ENCODE measurements around the gene FBXL16. TPM values are rescaled to one million over a fixed set of nuclear protein-coding genes. Genes with fewer than 3 reads are reported as not detected.

Gene FBXL16
- total RNA-seq, 1 donor from 2014 or later, result 0.75 TPM

DNA sequence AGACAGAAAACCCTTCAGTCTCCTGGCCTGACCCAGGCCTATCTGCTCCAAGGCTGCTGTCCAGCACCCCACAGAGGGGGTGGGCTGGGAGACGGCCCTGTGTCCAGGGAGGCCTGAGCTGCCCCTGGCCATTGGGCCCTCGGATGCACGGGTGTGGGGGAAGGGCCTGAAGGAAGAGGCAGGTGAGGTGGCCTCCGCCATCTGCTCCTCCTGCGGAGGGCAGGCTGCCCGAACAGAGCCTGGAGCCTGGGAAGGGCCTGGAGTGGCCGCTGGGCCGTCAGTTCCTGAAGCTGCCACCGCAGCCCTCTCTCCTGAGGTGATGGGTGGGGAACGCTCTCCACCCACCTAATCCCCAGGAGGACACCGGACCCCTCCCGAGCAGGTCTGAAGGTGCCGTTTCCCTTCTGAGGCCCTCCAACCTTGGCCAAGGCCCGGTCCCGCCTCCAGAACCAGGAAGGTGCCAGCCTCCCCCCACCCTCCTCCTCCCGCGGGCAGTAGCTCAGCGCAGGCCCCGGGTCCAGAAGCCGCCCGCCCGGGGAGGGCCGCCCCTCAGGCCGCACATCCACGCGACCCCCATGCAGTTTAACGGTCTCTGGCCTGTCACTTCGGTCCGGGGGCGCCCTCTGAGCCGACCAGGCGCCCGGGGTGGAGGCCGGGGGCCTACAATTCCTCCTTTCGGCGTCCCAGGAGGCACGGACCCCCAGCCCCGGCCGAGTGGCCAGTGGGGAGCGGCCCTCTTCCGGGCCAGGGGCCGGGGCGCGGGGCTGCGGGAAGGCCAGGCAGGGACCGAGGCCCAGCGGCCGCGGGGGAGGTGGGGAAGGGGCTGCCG lies 835 bp downstream of the FBXL16 start:
- H3K4me1 Mint-ChIP-seq, result peaks cover 4% of the 10 kb centered on the region
- intact Hi-C loops (cut with micrococcal nuclease), result no loop called here
- H3K9me3 Mint-ChIP-seq, result no peaks in the 10 kb centered on the region
- ATAC-seq (ENCODE audit: low read depth) (no peak), DNase-seq (no peak)
- no peak overlapping the region for H3K27ac Mint-ChIP-seq
- H3K27me3 Mint-ChIP-seq, result peaks cover 47% of the 10 kb centered on the region
- H3K36me3 Mint-ChIP-seq (ENCODE audit: low read depth), result no peaks in the 10 kb centered on the region
- ChIA-PET CTCF (no interaction called here), POLR2A (interaction anchor here (0.6 kb wide), 1 partner anchor 15 kb away, joined by 3 read pairs; the partner anchor contains the start of gene WDR24)
- TF ChIP-seq, protein P1, sequence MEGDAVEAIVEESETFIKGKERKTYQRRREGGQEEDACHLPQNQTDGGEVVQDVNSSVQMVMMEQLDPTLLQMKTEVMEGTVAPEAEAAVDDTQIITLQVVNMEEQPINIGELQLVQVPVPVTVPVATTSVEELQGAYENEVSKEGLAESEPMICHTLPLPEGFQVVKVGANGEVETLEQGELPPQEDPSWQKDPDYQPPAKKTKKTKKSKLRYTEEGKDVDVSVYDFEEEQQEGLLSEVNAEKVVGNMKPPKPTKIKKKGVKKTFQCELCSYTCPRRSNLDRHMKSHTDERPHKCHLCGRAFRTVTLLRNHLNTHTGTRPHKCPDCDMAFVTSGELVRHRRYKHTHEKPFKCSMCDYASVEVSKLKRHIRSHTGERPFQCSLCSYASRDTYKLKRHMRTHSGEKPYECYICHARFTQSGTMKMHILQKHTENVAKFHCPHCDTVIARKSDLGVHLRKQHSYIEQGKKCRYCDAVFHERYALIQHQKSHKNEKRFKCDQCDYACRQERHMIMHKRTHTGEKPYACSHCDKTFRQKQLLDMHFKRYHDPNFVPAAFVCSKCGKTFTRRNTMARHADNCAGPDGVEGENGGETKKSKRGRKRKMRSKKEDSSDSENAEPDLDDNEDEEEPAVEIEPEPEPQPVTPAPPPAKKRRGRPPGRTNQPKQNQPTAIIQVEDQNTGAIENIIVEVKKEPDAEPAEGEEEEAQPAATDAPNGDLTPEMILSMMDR (IDR thresholded peaks at IDR 0.05), result no peak
- no peak overlapping the region for H3K4me3 Mint-ChIP-seq

DNA sequence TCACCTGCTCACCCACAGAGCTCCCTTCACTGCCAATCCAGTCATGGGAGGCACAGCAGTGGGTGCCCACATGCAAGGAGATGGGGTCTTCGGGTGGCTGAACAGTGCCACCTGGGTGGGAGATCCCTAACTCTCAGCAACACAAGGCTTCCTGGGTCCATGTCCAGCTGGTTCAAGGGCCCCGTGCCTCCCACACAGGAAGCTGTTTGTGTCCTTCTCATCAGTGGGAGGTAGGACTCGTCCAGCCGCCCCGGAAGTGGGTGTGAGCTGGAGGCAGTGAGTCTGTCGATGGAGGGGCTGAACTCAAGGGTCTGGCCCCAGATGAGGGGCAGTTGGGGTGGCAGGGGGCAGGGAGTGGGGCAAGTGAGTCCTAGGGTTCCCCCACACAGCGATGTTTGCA lies 1.6 kb downstream of the FBXL16 start:
- ChIA-PET POLR2A (no interaction called here), CTCF (no interaction called here)
- peaks cover 4% of the 10 kb centered on the region for H3K4me1 Mint-ChIP-seq
- TF ChIP-seq, protein P1 (IDR thresholded peaks at IDR 0.05), result no peak
- intact Hi-C loops (cut with micrococcal nuclease), result no loop called here
- no peak overlapping the region for H3K27ac Mint-ChIP-seq
- no peak overlapping the region for H3K4me3 Mint-ChIP-seq
- no peak for DNase-seq
- H3K36me3 Mint-ChIP-seq (ENCODE audit: low read depth), result no peaks in the 10 kb centered on the region
- peaks cover 47% of the 10 kb centered on the region for H3K27me3 Mint-ChIP-seq
- no peaks in the 10 kb centered on the region for H3K9me3 Mint-ChIP-seq
- no peak for ATAC-seq (ENCODE audit: low read depth)

DNA sequence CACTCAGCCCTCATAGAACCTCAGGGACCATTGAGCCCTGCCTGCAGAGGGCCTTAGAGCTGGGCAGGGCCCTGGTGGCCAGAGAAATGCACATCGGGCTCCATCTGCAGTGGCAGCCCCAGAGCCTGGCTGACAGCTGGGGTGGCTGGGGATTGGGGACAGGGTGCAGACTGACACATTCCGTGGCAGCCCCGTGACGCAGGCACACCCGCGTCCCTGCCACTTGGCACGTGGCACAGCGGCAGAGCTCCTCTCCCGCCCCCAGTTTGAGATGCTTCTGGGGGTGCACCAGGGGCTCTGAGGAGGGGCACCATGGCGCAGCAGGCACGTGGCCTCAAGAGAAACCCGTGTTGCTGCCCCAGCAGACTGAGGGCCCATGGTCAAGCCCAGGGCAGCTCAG lies 2.2 kb downstream of the FBXL16 start:
- H3K27ac Mint-ChIP-seq, result no peak overlapping the region
- intact Hi-C loops (cut with micrococcal nuclease), result no loop called here
- H3K9me3 Mint-ChIP-seq, result no peaks in the 10 kb centered on the region
- H3K27me3 Mint-ChIP-seq, result peaks cover 42% of the 10 kb centered on the region
- ChIA-PET POLR2A (interaction anchor here (0.6 kb wide), 1 partner anchor 270 kb away, joined by 3 read pairs; no protein-coding TSS in a partner anchor), CTCF (no interaction called here)
- TF ChIP-seq, protein P1 (IDR thresholded peaks at IDR 0.05), result no peak
- DNase-seq (no peak), ATAC-seq (ENCODE audit: low read depth) (no peak)
- H3K36me3 Mint-ChIP-seq (ENCODE audit: low read depth), result no peaks in the 10 kb centered on the region
- peaks cover 4% of the 10 kb centered on the region for H3K4me1 Mint-ChIP-seq
- no peak overlapping the region for H3K4me3 Mint-ChIP-seq

DNA sequence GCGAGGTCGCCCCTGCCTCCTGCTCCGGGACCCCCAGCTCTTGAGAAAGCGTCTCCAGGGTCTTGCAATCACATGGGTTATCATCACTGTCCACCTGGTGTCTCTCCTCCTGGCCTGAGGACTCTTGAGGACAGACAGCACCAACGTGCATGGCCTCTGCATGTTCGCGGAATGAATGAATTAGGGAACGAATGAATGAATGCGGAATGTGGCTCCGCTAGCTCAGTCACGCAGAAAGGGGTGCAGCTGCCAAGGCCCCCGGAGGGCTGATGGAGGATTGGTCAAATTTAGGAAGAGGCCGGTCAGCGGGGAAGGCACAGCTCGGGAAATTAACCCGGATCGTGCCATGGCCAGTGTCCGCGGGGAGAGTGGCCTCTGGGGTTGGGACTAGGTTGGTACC lies 3.3 kb downstream of the FBXL16 start:
- H3K27ac Mint-ChIP-seq, result no peak overlapping the region
- TF ChIP-seq, protein P1 (IDR thresholded peaks at IDR 0.05), result no peak
- ATAC-seq (ENCODE audit: low read depth) (no peak), DNase-seq (no peak)
- H3K36me3 Mint-ChIP-seq (ENCODE audit: low read depth), result no peaks in the 10 kb centered on the region
- intact Hi-C loops (cut with micrococcal nuclease), result no loop called here
- ChIA-PET POLR2A (no interaction called here), CTCF (no interaction called here)
- peaks cover 34% of the 10 kb centered on the region for H3K27me3 Mint-ChIP-seq
- peaks cover 4% of the 10 kb centered on the region for H3K4me1 Mint-ChIP-seq
- no peak overlapping the region for H3K4me3 Mint-ChIP-seq
- no peaks in the 10 kb centered on the region for H3K9me3 Mint-ChIP-seq

DNA sequence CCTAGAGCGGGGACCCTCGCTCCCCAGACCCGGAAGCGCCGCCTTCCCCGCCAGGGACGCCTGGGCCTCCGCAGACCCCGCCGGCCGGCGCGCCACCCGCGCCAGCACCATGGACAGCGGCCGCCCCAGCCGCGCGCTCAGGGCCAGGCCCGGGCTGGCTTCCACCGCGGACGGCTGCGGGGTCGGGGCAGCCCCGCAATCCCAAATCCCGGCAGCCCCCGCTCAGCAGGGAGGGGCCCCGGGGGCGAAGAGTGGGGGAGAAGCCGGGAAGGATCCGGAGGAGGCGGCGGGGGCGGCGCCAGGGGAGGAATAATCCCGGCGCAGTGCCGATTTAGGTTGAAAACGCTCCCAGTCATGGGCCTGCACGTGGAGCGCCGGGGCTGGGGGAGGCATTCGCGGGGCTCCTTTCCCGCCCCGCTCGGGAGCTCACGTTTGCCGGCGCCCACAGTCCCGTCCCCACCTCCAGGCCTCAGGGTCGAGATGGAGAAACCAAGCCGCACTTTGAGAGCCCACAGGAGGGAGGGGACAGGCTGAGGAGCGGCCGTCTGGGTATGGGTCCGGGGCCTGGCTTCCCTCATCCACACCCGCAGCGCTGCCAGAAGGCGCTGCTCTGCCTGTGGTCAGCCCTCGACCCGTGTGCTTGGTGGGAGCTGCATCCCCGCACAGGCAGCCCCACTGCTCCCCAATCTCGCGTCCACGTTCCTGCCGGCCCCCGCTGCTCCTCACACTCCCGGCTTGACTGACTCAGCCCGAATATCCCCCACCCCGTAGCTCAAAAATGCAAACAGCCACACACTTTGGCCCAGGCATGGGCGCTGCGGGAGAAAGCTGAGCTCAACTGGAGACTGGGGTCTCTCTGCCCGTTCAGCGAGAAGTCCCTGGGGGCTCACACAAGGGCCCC lies 4.7 kb downstream of the FBXL16 start:
- intact Hi-C loops (cut with micrococcal nuclease), result no loop called here
- peak; percentile 67 for ATAC-seq (ENCODE audit: low read depth)
- H3K9me3 Mint-ChIP-seq, result no peaks in the 10 kb centered on the region
- H3K36me3 Mint-ChIP-seq (ENCODE audit: low read depth), result no peaks in the 10 kb centered on the region
- H3K4me3 Mint-ChIP-seq, result no peak overlapping the region
- POLR2A ChIA-PET, result interaction anchor here (0.6 to 1.1 kb wide), 2 partner anchors 10 to 21 kb away, joined by 3 to 5 read pairs; no protein-coding TSS in a partner anchor
- H3K27ac Mint-ChIP-seq, result no peak overlapping the region
- TF ChIP-seq, protein P1 (IDR thresholded peaks at IDR 0.05), result no peak
- H3K27me3 Mint-ChIP-seq, result peaks cover 32% of the 10 kb centered on the region
- CTCF ChIA-PET, result no interaction called here
- DNase-seq, result no peak
- H3K4me1 Mint-ChIP-seq, result peaks cover under 1% of the 10 kb centered on the region
